ENCODE data around the gene PRKN. TPM values are rescaled to one million over a fixed set of nuclear protein-coding genes. Genes with fewer than 3 reads are reported as not detected.

Gene PRKN
- total RNA-seq, 4 donors from 2014 or later, result 5.2 to 121 (median 6.9) TPM

DNA sequence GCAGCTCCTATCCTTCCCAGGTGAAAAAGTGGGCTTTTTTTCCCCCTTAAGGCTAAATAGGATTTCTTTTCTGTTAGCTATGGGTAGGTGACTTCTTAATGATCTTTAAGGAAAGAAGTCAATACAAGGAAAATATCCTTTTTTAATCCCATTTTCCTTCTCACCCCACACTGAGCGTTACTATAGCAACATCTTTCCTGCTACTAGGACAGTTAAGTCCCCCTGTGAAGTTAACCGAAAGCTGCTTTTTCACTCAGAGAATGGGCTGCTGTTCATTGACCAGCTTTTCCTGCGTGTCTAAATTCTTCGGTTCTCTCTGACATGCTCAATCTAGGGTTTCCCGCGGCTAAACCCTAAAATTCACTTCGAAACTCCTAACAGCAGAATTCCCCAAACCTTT is 1280.6 kb downstream of the PRKN start:
- DNase-seq, result no peak
- Histone ChIP-seq H3K9me3 (no peaks in the 10 kb centered on the region), H3K36me3 (no peaks in the 10 kb centered on the region), H3K4me3 (replicated peaks in 1 of 3) (no peak overlapping the region), H3K27ac (no peak overlapping the region), H3K4me1 (no peaks in the 10 kb centered on the region), H3K27me3 (no peaks in the 10 kb centered on the region)
- 95 to 97% methylated on average over 7 of the region's 7 CpGs for WGBS, 2 donors
- intact Hi-C loops (cut with DNase I), result no loop called here
- TF ChIP-seq, protein P1, sequence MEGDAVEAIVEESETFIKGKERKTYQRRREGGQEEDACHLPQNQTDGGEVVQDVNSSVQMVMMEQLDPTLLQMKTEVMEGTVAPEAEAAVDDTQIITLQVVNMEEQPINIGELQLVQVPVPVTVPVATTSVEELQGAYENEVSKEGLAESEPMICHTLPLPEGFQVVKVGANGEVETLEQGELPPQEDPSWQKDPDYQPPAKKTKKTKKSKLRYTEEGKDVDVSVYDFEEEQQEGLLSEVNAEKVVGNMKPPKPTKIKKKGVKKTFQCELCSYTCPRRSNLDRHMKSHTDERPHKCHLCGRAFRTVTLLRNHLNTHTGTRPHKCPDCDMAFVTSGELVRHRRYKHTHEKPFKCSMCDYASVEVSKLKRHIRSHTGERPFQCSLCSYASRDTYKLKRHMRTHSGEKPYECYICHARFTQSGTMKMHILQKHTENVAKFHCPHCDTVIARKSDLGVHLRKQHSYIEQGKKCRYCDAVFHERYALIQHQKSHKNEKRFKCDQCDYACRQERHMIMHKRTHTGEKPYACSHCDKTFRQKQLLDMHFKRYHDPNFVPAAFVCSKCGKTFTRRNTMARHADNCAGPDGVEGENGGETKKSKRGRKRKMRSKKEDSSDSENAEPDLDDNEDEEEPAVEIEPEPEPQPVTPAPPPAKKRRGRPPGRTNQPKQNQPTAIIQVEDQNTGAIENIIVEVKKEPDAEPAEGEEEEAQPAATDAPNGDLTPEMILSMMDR (IDR thresholded peaks at IDR 0.05), result no peak
- TF ChIP-seq POLR2A (IDR thresholded peaks at IDR 0.05), result no peak

GRCh38 chr6:161446296-161446925 is 1281.2 kb downstream of the PRKN start:
- 86 to 87% methylated on average over 6 of the region's 6 CpGs for WGBS, 2 donors
- H3K4me3 ChIP-seq (replicated peaks in 1 of 3), result no peak overlapping the region
- H3K36me3 ChIP-seq, result no peaks in the 10 kb centered on the region
- no peak overlapping the region for H3K27ac ChIP-seq
- intact Hi-C loops (cut with DNase I), result no loop called here
- DNase-seq, result no peak
- H3K27me3 ChIP-seq, result no peaks in the 10 kb centered on the region
- H3K4me1 ChIP-seq, result no peaks in the 10 kb centered on the region
- no peak for TF ChIP-seq POLR2A (IDR thresholded peaks at IDR 0.05)
- TF ChIP-seq, protein P1 (IDR thresholded peaks at IDR 0.05), result no peak
- H3K9me3 ChIP-seq, result no peaks in the 10 kb centered on the region

DNA sequence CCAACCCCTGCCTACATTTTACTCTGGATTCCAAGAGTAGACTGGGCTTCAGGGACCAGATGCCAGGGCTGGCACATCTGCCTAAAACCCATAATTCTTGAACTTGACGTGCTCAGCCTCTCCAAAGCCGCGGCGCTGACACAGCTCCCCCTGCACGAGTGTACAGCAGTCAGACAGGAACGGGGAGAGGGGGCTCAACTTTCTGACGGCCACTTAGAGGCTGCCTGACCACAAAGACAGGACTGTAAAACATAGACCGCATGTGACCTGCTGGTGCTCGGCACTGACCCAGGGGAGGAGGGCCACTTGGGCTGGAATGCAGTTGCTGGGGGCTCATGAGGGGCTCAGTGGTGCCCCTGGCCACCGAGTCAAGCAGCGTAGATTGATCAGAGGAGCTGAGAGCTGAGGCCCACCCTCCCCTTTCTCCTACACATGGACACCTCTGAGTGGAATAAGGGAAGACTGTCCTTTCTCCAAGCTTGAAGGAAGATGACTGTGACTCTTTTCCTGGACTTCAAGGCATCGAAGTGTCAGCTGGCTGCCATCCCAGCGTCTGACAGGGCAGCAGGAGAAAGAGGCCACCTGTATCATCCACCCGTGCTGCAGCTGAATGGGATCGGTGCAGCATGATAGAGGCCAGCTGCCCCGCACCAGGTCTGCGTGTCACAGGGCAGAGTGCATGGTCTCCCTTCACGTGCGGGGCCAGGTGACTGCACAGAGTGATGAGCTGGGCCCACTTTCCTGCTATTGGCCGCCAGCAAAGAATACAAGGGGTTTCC is 1282.4 kb downstream of the PRKN start:
- DNase-seq, result no peak
- 56 to 58% methylated on average over 14 to 20 of the region's 20 CpGs for WGBS, 2 donors
- no peak overlapping the region for H3K27ac ChIP-seq

GRCh38 chr6:161444464-161444863 is 1283.1 kb downstream of the PRKN start:
- Histone ChIP-seq H3K27me3 (no peaks in the 10 kb centered on the region), H3K9me3 (no peaks in the 10 kb centered on the region), H3K4me1 (no peaks in the 10 kb centered on the region), H3K27ac (no peak overlapping the region), H3K36me3 (no peaks in the 10 kb centered on the region), H3K4me3 (replicated peaks in 1 of 3) (no peak overlapping the region)
- 50 to 56% methylated on average over 15 of the region's 15 CpGs for WGBS, 2 donors
- intact Hi-C loops (cut with DNase I), result no loop called here
- peak; percentile 30 to 39 for DNase-seq
- TF ChIP-seq, protein P1 (IDR thresholded peaks at IDR 0.05), result peak in 1 of 6 experiments; percentile 11
- TF ChIP-seq POLR2A (IDR thresholded peaks at IDR 0.05), result no peak

More for the DNA sequence above, 1282.4 kb downstream of the PRKN start:
- H3K9me3 ChIP-seq, result no peaks in the 10 kb centered on the region
- TF ChIP-seq POLR2A (IDR thresholded peaks at IDR 0.05), result no peak
- TF ChIP-seq, protein P1 (IDR thresholded peaks at IDR 0.05), result no peak
- no peak overlapping the region for H3K4me3 ChIP-seq (replicated peaks in 1 of 3)
- no peaks in the 10 kb centered on the region for H3K4me1 ChIP-seq
- no peaks in the 10 kb centered on the region for H3K36me3 ChIP-seq
- no peaks in the 10 kb centered on the region for H3K27me3 ChIP-seq
- intact Hi-C loops (cut with DNase I), result no loop called here

- no peaks in the 10 kb centered on the region for H3K9me3 ChIP-seq
- H3K4me3 ChIP-seq (replicated peaks in 1 of 3), result no peak overlapping the region
- no peaks in the 10 kb centered on the region for H3K4me1 ChIP-seq
- H3K27me3 ChIP-seq, result no peaks in the 10 kb centered on the region
- intact Hi-C loops (cut with DNase I), result no loop called here
- DNase-seq, result no peak
- H3K36me3 ChIP-seq, result no peaks in the 10 kb centered on the region
- TF ChIP-seq, protein P1 (IDR thresholded peaks at IDR 0.05), result no peak
- TF ChIP-seq POLR2A (IDR thresholded peaks at IDR 0.05), result no peak
- 66 to 71% methylated on average over 8 of the region's 8 CpGs for WGBS, 2 donors
- H3K27ac ChIP-seq, result no peak overlapping the region
Measured at GRCh38 chr6:161443848-161444247, 1283.7 kb downstream of the PRKN start.

Measured in thyroid gland (tissue), 4 donors.